ENCODE data around the gene DENND2C. TPM values are rescaled to one million over a fixed set of nuclear protein-coding genes. Genes with fewer than 3 reads are reported as not detected.

DENND2C gene
- total RNA-seq, 1 donor, result 2.6 TPM

DNA sequence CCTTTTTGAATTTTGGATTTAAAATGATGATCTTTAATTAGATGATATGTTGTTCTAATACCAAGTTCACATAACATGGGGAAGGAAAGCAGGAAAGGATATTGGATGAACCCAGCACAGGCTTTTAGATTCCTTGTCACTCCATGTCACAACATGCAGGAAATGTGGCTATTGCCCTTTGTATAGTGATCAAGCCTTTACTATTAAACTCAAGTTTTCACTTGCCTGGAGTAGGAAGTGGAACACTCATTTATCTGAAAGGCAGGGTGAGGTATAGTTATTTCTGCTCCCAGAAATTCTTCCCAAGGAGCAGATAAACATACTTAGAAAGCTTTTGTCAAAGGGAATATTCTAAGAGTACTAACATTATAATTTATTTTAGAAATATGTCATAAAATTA lies 51.2 kb downstream of the DENND2C start:
- no peak overlapping the region for H3K4me3 ChIP-seq (ENCODE audit: low read depth, low read length)
- TF ChIP-seq, protein P1, sequence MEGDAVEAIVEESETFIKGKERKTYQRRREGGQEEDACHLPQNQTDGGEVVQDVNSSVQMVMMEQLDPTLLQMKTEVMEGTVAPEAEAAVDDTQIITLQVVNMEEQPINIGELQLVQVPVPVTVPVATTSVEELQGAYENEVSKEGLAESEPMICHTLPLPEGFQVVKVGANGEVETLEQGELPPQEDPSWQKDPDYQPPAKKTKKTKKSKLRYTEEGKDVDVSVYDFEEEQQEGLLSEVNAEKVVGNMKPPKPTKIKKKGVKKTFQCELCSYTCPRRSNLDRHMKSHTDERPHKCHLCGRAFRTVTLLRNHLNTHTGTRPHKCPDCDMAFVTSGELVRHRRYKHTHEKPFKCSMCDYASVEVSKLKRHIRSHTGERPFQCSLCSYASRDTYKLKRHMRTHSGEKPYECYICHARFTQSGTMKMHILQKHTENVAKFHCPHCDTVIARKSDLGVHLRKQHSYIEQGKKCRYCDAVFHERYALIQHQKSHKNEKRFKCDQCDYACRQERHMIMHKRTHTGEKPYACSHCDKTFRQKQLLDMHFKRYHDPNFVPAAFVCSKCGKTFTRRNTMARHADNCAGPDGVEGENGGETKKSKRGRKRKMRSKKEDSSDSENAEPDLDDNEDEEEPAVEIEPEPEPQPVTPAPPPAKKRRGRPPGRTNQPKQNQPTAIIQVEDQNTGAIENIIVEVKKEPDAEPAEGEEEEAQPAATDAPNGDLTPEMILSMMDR (IDR thresholded peaks at IDR 0.05; ENCODE audit: insufficient read depth, low read depth, low read length), result no peak
- DNase-seq (ENCODE audit: low read depth), result no peak

DNA sequence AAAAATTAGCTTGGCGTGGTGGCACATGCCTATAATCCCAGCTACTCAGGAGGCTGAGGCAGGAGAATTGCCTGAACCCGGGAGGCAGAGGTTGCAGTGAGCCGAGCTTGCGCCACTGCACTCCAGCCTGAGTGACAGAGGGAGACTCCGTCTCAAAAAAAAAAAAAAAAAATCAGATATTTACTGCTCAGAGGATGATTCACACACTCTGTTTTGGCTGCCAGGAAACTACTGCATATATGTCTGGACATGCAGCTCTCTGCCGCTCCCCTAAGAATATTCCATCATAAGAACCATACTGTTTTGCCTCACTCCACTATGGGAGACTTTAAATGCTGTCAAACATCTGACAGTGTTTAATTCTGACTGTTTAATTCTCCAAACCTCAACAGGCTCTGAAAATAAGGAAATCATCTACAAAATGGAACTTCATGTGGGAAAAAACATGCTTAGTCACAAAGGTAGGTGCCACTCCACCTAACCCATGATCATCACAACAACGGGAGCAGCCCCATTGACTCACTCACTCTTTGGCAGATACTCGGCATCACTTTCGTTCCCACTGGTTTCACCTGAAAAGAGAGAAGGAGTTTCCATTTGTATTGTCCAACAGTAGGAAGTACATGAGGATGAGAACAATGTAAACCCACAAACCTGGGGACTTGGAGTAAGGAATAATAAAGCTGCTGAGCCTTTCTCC lies 59.2 kb downstream of the DENND2C start:
- no peak overlapping the region for H3K4me3 ChIP-seq (ENCODE audit: low read depth, low read length)
- TF ChIP-seq, protein P1 (IDR thresholded peaks at IDR 0.05; ENCODE audit: insufficient read depth, low read depth, low read length), result no peak
- peak; percentile 14 for DNase-seq (ENCODE audit: low read depth)

DNA sequence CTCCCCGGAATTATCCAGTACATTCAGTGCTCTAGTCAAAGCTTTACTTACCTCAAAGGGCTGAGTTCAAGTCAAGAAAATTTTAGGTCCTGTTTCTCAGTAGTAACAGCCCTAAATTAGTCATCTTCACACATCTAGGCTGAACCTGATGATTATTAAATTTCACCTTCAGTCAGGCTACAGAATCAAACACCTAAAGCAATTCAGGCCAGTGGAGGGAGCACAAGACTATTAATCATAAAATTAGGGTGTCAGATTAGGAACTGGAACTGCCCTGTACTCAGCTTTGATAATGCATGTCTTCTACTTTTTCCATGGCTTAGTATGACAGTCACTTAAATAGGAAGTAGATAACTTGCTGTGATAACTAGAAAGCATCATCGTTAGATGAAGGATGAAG lies 60.0 kb downstream of the DENND2C start:
- no peak overlapping the region for H3K4me3 ChIP-seq (ENCODE audit: low read depth, low read length)
- TF ChIP-seq, protein P1 (IDR thresholded peaks at IDR 0.05; ENCODE audit: insufficient read depth, low read depth, low read length), result no peak
- DNase-seq (ENCODE audit: low read depth), result no peak

DNA sequence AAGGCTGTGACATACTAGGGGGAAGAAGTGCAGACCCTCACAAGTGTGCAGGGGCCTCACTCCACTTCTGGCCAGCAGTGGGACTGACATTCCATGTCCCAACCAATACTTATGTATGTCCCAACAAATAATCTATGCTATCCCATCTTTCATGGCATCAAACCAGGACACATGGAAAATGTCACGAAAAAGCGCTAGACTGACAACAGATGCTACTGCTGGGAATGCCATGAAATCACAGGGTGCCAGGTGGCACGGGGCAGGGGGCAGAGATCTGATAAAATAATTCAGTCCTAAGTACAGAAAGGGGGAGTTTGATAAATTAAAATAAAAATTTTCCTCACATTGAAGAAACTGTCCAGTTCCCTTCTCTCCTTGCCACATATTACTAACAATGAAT lies 60.8 kb downstream of the DENND2C start:
- DNase-seq (ENCODE audit: low read depth), result no peak
- H3K4me3 ChIP-seq (ENCODE audit: low read depth, low read length), result no peak overlapping the region
- TF ChIP-seq, protein P1 (IDR thresholded peaks at IDR 0.05; ENCODE audit: insufficient read depth, low read depth, low read length), result no peak

DNA sequence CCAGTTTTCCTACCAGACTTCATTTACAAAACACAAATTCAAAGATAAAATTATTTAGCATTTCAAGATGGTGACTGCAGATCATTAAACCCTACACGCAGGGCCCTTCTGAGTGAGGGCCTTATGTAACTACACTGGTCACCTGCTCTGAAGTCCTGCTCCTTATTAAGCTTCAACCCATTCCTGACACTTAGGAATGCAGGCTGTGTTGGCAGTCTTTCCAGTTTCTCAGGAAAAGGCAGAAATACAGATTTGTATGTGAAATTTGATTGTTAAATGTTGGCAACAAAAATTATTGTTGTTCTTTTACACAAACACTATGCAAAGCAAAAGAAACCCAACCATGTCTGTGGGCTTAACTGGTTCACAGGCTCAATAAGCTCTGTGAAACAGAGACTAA lies 62.6 kb downstream of the DENND2C start:
- DNase-seq (ENCODE audit: low read depth), result no peak
- TF ChIP-seq, protein P1 (IDR thresholded peaks at IDR 0.05; ENCODE audit: insufficient read depth, low read depth, low read length), result no peak
- H3K4me3 ChIP-seq (ENCODE audit: low read depth, low read length), result no peak overlapping the region

DNA sequence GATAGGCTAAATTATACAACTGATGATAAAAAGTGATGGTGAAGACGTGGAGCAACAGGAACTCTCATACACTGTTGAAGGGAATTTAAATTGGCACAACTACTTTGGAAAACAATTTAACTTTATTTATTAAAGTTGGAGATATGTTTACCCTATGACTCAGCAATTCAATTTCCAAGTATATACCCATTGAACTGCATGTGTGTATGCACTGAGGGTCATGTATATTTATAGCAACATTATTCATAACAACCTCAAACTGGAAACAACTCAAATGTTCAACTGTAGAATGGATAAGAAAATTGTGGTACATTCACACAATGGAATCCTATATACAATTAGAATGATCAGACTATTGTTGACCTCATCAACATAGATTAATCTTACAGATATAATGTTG lies 71.9 kb downstream of the DENND2C start:
- TF ChIP-seq, protein P1 (IDR thresholded peaks at IDR 0.05; ENCODE audit: insufficient read depth, low read depth, low read length), result no peak
- no peak overlapping the region for H3K4me3 ChIP-seq (ENCODE audit: low read depth, low read length)
- peak; percentile 17 for DNase-seq (ENCODE audit: low read depth)

DNA sequence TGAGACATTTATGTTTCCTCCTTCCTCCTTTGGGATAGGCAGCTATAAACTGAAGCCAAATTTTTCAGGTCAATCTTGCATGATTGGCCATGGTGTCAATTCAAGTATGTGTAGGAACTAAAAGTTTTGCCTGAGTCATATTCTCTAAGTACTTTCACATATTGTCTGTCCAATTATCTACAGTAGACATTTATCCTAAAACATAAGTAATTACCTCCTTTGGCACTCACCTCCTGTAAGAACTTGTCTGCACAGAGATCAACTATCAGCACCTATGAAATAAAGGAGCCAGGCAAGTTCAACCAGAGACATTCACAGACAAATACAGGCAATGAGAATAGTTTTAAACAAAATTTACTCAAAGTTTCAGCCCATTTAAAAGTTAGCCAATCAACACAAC lies 74.2 kb downstream of the DENND2C start:
- no peak overlapping the region for H3K4me3 ChIP-seq (ENCODE audit: low read depth, low read length)
- TF ChIP-seq, protein P1 (IDR thresholded peaks at IDR 0.05; ENCODE audit: insufficient read depth, low read depth, low read length), result no peak
- DNase-seq (ENCODE audit: low read depth), result no peak

Data from fibroblast of villous mesenchyme (primary cell).